Erythroblast (primary cell): ENCODE results near the gene WASF2.

Experiments
- GATA1 ChIP-seq: IDR thresholded peaks from 2 replicates; pipeline ENCODE4 v1.6.1; 2011; ENCODE audit warnings: low read depth, mild to moderate bottlenecking, control low read depth, low read length, moderate library complexity
- POLR2A ChIP-seq: IDR thresholded peaks from 2 replicates; pipeline ENCODE4 v1.6.1; 2011; ENCODE audit warnings: mild to moderate bottlenecking, low read length

- no peak for TF ChIP-seq POLR2A
- TF ChIP-seq GATA1, result no peak
Observed at GRCh38 chr1:27379564-27380122, 110.3 kb downstream of the WASF2 start.
